Activated CD4-positive, alpha-beta T cell treated with anti-CD3 and anti-CD28 coated beads, Interleukin-2, amount 50 U/mL, for 4 hours (primary cell): ENCODE measurements around the gene SGPP2.
"Not testable (repeated sequence)": the region's sequence is repeated elsewhere in the genome, so short reads cannot be mapped to it uniquely, and the experiment has no call there.

ENCODE experiments used
- DNase-seq, 2 experiments: peaks; one replicate each; pipeline ENCODE4 v3.0.0-alpha.2; 2020

The SGPP2 gene

DNA sequence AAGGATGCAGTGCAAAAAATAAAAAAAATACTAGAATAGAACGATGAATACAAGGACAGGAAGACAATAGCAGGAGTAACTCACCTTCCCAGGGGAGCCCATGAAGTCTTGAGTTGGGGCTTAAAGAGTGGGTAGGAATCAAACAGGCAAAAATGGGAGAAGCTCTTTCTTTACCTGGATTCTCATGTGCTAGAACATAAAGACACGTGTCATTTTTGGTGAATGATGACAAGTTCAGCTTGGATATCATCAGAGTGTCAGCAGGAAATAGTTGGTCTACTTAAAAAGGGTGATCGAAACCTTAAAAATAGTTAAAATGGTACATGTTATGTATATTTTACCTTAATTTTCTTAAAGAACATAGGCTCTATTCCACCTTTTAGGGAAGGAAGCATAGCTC is 5.7 kb downstream of the SGPP2 start:
- DNase-seq: no peak

DNA sequence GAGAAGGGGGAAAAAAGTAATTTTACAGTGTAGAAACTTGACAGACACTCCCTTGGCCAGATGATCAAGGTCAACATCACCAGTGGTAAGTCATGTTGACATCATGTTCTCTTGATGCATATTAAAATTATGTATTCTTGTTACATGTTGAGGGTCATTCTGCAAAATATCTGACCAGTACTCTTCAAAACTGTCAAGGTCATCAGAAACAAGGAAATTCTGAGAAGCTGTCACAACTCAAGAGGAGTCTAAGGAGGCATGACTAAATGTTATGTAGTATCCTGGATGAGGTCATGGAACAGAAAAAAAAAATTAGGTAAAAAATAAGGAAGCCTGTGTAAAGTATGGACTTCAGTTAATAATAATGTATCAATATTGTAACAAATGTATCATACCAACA is 6.3 kb downstream of the SGPP2 start:
- no peak for DNase-seq

DNA sequence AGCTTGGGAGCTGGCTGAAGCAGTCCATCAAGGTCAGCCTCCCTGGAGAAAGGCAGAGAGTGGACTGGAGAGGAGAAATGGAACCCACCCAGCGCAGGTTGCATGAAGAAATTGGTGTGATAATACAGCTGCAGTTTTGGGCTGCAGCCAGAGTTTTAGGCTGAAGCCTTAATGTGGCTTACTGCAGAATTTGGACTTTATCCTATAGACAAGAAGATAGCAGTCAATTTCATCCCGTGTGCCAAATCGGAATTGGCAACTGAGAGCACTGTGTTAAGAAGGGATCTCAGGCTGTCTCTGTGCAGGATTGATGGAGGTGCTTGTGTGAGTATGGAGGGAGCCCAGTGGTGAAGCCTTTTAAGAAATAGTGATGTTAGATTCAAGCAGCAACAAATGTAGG is 7.5 kb downstream of the SGPP2 start:
- no peak for DNase-seq

DNA sequence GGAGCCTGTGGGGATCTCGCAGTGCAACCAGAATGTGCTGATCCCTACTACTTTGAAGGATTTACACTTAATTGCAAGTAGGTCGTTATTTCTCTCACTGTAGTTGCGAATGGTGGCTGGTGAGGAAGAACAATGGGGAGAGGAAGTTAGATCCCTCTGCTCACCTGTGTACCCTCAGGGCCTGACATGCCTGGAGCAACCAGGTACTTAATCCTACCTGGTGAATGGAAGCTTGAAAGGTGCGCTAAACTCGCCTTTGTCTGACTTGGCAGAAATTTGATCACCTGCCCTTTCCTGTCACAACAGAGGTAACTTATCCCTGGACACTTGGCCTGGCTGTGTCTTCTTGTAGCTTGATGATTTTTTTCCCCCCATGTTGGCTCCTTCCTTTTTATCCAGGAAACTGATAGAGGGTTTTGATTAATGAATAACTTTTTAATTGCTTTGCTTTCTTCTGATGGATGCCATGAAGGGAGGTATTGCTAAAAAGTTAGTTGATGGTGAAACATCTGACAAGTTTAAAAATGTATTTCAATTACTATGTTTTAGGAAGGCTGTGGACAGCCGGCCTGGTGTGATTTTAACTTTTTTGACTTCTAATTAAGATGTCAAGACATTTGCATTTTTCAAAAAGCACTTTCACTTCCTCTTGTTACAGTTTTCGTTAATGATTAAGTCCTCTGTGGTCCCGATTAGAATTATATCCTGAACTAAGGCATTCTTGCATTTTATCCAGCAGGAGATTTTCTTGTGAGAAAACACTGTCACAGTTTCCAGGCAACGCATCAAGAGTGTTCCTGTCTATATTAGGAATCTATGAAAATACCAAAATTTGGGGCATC is 9.2 kb downstream of the SGPP2 start:
- no peak for DNase-seq

DNA sequence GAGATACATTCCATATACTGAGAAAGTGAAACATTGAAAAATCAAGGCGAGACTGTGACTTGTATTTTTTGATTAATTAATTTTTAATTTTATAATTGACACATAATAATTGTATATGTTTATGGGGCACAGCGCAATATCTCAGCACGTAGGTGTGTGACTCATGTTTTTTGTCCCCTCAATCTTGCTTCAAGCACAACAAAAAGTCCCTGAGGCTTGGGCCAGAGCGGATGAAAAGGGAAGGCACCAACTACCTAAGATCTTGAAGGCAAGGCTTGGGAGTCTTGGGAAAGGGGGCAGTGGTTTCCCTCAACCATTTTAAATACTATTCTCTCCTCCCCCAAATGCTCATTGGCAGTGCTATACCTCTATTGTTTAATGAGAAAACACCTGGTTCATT is 9.9 kb downstream of the SGPP2 start:
- no peak for DNase-seq

DNA sequence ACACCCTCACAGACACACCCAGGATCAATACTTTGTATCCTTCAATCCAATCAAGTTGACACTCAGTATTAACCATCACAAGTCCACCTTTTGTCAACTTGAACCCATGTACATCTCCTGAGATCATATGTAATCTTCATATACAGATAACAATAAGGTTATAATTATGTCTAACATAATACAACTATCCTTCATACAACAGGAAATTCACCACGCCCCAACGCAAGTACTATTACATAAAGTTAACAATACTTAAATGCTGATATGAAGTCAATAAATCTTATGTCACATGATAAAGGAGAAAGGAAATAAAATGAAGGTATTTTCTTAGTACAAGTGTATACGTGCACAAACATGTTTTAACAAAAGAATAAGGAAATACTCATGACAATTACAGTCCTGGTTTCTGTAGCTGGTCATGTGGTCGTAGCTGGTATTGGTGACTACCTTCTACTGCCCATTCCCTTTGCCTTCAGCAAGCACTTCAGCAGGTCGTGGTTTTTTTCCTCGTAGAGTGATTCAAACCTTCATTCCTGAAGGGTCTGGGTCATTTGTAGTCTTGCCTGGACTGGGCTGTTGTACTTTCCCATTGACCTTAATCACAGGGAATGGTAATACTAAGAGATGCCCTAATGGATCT is 11.2 kb downstream of the SGPP2 start:
- DNase-seq: not testable (repeated sequence)

DNA sequence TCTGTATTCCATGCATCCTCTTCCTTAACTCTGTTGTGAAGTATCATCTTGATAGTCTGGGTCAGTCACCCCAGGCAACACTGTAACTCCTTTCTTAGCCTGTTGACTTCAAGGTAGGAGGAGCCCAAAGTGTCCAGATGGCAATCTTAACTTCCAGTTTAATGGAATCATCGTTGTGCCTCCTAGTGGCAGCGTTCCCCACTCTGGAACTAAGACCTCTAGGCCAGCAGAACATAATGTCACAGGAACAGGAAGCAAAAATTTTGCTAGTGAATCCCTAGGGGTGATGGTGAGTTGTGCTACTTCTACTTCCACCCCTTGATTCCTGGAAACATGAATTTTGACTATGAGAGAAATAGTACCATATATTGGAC is 11.7 kb downstream of the SGPP2 start:
- no peak for DNase-seq

DNA sequence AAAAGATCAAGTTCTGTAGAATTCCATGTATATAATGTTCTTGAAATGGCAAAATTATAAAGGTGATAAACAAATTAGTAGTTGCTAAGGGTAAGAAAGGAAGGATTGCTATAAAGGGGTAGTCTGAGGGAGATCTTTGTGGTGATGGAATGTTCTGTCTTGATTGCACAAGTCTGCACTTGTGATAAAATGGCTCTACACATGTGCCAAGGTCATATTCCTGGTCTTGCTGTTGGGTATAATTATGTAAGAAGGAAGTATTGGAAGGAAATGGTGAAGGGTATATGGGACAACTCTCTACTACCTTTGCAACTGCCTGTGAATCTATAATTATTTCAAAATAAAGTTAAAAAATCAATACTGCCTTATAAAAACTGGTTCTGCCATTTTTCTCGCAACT is 15.3 kb downstream of the SGPP2 start:
- DNase-seq: no peak

DNA sequence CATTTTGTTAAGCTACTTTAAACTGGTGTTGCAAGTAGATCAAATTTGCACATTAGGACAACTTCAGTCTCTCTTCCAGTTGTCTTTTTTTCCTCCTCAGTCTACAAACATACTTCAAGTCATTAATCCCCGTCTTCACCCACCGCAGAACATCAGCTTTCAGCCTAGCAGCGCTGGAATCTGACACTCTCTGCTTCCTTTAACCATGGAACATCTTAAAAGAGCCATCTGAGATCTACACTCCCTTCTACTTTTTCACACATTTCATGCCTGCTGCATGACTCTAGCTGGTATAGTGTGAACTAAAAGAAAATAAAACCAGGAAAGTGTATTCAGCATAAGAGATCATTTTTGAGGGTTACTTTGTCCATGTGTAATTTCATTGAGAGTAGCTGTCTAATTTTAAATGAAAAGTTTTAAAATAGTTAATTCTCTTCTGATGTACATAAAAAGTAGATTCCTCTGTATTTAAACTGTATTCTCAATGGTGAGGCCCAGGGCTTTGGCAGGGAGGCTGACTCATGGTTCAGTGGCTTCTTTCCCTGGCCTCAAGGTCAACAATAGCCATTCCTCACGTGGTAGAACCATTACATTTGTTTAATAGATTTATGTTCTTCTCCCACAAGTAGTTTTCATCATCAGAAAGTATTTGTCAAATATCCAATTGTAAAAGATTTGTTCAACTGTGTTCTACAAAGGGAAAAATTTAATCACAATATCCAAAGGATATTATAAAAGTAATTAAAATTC is 16.5 kb downstream of the SGPP2 start:
- DNase-seq: no peak

DNA sequence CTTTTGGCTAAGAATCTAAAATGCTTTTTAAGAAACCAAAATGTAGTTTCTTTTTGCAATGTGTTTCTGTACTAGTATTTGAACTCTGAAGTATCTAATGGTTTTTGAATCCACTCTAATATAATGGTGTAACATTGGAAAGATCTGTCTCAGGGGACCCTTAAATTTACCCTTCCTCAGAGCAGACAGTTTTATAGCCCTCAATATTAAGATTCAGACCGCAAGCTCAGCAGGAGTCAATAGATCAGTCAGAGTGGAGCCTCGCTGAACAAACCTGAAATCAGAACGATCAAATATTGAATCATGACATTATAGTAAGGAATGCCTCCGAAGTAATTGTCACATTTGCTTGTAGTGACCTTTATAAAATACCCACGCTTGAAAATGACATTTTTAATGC is 18.3 kb downstream of the SGPP2 start:
- DNase-seq: no peak

DNA sequence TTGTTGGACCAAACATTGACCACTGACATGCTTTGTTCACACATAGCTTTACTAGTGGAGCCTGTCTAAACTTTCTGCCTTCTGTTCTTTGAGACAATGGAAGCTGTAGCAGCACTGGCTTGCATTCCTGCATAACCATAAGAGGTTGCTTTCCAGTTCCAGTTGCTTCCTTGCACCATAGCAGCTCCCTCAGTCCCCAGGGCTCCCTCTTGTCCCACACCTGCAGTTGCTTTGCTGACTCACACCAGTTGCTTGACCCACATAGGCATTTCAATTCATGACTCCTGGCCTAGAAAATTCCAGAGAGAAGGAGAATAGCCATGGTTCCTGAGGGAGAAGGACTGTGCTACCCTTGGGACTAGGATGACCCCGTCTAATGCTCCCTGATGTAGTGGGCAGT is 20.9 kb downstream of the SGPP2 start:
- no peak for DNase-seq

DNA sequence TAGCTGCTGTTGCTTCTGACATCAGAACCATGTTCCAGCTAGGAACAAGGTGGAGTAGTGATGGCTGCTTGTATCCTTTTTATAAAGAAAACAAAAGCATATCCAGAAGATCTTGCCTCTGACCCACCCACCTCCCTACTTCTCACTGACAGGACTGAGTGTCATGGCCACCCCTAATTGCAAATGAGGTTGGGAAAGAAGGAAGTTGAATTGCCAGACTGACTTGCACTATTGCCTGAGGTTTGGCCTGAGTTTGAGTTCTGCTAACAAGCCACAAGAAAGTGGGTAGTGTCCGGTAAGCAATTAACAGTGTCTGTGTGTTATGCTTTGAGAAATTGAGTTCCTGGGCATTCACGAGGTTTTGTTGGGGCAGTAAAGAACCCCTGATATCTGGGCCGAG is 22.8 kb downstream of the SGPP2 start:
- no peak for DNase-seq

DNA sequence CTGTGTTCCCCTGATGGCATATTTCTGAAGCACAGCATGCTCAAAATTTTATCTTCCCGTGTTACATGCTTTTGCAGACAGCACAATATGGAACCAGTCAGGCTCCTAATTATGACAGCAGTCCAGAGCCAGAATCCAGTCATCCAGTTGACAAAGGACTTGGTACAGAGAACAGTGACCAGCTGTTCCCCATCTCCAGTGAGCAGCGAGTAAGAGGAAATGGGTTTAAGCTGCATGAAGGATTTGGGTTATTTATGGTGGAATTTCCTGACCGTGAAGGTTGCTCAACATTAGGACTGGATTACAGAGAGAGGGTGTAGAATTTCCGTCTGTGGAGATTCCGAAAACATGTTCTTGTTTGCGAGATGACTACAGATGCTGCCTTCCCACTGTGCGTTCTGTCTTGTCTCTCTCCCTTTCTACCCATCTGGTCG is 24.4 kb downstream of the SGPP2 start:
- no peak for DNase-seq

DNA sequence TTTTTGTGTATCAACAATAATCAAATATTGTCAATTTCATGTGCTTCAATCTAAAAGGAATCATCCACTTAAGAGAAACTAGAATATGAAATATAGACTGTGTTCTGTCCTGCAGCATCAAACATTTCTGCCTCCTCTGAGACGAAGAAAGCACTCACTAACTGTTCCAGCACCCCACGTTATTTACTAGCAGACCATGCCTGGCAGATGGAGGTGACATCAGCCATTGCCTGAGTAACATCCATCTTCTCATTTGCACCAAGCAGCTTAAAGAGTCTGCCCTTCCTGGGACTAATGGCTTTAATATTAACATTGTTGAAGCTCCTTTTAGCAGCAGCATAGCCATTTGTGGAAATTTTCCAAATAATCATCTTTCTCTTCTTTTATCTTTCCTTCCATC is 25.7 kb downstream of the SGPP2 start:
- DNase-seq: no peak

DNA sequence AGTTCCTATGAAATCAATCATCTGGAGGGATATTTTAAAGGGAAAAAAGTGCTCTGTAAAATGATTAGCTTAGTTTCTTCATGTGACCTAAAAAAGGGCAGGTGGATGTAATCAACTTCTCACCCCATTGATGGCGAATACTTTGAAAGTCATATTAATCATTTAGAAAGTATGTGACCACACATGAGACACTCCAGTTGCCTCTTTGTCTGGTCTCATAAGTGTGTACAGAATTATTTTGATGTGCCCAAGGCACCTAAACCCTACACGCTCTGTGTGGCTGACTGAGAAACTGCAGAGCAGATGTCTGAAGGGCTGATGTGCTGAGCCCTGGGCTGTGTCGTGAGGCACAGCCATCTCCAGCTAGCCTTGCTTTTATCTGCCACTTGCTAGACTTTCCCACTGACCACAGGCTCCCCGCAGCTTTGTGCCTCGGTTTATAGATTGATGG is 26.9 kb downstream of the SGPP2 start:
- DNase-seq: no peak

DNA sequence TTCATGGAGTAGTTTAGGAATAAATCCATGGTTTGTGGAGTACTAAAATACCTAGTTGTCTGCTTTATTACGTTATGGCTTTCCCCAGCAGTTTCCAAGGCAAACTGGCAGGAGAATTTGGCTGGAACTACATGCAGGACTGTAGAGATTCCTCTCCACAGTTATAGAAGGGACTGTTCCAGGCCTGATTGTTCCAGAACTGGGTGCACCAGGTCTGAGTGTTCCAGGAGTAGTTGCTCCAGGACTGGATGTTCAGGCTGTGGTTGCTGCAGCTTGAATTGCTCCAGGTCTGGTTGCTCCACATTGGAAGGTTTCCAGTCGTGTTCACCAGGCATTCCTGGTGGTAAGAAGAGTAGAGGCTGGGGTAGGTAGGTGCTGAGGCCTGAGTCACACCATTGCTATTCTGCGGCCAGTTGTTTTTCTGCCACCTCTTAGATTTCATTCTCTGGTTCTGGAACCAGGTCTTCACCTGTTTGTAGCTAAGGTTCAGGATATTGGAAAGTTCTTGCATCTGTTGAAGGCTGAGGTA is 28.1 kb downstream of the SGPP2 start:
- DNase-seq: no peak

DNA sequence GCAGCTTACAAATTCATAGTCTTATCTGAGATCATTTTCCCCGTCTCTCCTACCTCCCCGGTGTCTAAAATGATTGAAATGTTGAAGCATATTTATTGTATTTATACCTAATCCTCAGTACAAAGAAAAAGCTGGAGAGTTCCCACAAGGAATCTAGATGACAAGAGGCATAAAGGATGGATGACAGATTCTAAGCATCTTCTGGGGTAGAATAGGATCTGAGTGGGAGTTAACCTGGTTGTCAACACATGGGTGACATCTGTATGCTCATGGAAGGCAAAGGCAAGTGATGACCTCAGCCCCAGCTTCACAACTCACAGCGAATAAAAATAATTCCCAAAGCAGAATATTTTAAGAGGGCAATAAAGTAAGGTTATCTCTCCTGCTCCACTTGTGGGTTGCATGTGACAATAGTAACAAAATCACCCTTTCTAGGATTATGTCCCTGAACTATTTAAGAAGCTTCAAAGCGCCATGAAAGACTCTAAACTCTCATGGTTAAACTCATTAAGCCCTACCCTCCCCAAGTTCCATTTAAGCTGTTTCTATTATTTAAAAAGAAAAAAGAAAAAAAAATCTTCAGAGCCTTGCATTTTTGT is 32.2 kb downstream of the SGPP2 start:
- DNase-seq: no peak

DNA sequence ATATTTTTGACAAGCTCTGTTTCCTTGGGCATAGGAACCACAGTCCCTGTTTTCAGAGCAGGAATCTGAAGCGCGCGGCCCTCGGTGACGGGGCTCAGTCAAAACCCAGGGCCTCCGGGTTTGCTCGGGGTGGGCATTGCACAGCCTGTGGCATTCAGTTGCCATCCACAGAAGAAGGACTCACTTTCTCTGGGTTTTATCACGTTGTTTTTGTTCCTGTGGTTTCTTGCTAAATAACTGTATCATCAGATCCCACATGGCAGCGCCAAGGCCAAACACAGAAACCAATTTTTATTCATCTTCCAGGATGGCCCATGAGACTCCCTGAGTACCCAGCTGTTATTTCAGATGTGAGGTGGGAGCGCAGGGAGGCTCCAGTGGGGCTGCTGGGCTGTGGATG is 35.6 kb downstream of the SGPP2 start:
- no peak for DNase-seq

DNA sequence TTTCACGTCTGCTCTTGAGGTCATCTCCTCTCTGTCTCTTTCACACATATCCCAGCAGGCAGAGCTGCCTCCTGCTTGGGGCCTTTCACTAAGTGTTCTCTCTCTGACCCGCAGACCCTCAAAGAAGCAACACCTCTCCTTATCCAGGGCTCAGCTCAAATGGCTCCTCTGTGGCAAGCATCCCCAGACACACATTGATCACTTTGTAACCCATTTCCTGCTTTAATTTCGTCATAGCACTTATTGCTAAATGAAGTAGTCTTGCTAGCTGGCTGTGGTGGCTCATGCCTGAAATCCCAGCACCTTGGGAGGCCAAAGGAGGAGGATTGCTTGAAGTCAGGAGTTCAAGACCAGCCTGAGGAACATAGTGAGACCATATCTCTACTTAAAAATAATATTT is 41.4 kb downstream of the SGPP2 start:
- no peak for DNase-seq

DNA sequence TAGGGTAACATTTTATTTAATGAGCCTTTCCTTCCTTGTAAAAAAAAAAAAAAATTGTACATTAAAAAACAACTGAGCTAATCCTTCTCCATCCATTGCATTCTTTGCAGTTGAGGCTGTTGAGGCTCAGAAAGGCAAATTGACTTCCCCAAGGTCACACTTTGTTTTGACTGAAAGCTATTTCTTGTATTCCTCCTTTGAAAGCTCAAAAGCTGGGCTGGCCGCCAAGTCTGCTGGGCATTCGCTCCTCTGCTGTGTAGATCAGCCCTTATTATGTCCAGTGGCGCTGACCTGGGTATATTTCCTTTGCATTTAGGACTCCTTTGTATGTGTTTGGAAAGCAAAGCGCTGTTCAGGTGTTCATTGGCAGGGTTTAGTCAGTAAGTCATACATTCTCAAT is 44.0 kb downstream of the SGPP2 start:
- no peak for DNase-seq

DNA sequence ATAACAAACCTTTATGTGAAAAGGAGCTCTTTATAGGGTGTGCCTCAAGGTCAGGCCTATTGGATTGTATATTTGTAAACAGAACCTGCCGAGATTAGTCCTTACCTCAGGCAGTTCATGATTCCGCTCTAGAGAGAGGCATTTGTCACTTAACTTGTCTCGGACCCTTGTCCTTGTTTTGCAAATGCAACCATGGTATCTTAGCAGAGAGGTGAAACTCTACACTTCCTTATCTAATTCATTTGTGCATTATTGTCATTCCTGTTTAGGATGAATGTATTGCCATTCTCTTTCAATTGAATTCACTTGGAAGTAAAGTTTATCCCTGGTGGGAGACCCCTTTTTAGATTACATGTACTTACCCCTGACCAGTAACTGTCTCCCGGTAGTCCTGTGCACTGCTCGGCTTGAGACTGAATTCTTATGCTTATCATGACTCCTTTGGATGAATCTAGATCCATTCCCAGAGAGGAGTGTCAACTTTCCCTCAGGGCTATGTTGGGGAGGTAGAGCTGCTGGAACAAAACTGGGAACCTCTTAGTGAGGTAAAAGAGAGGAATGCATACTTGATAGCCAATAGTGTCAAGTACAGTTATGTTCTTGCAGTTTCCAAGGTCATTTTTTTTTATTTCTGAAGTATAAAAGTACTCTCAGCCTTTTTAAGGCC is 46.6 kb downstream of the SGPP2 start:
- DNase-seq: no peak

DNA sequence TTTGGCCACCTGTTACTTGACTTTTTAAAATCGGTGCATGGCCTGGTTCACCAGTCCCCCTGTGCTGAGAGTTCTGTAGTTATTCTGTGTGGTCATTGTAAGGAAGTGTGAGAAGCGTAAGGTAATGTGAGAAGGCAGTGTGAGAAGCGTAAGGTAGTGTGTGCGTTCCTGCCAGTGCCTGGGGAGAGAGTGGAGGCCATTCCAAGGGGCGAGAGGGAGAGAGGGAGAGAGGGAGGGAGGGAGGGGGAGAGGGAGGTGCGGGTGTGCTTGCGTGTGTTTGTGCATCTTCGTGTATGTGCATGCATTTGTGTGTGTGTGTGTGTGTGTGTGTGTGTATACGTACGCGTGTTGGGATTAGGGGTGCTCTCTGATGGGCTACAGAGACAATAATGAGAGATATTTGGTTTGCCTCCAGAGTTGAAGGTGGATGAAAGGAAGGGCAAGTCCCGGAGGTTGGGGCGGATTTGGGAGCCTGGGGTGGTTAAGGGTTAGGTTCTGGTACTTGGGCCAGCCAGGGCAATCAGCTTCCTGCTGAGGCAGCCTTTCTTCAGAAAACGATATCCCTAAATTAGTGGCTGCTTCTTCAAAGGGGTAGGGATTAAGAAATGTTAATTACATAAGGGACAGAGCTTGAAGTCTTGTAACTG is 53.7 kb downstream of the SGPP2 start:
- no peak for DNase-seq
